Measurements from ENCODE around the gene AOPEP. TPM values are rescaled to one million over a fixed set of nuclear protein-coding genes. Genes with fewer than 3 reads are reported as not detected.

Gene AOPEP
- total and polyA plus RNA-seq, 2 donors, result 9.6 to 36.5 TPM

DNA sequence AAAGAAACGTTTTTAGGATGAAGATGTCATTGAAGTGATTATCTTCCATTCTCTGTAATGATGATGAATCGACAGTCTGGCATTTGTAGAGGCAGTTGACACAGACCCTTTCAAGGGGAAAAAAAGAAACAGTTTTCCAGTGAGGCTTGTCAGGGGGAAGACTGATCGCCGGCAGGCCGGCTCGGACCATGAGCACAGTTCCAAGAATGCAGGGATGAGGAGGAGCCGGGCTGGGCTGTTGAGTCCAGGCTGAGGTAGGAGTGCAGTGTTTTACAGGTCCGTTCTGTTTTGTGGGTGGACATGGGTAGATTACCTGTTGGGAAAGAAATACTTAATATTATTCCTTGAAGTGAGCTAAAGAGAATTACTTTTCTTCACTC is 194.6 kb downstream of the AOPEP start:
- Histone ChIP-seq H3K4me3 (ENCODE audit: low read length in 2 of 2) (no peak overlapping the region), H3K9me3 (ENCODE audit: control insufficient read depth in 2 of 2, insufficient read depth in 1 of 2, low read length in 1 of 2) (no peaks in the 10 kb centered on the region), H3K36me3 (ENCODE audit: control insufficient read depth in 2 of 2, insufficient read depth in 2 of 2, low read length in 1 of 2) (peaks cover 0 to 1% of the 10 kb centered on the region in 2 donors), H3K4me1 (ENCODE audit: control insufficient read depth in 2 of 2, insufficient read depth in 2 of 2, low read length in 2 of 2) (peaks cover 0 to 6% of the 10 kb centered on the region in 2 donors), H3K27me3 (ENCODE audit: control insufficient read depth in 2 of 2, insufficient read depth in 1 of 2, low read length in 1 of 2) (no peaks in the 10 kb centered on the region), H3K27ac (ENCODE audit: low read depth in 1 of 2, low read length in 1 of 2) (no peak overlapping the region)
- 90% methylated on average over 8 of the region's 8 CpGs for WGBS
- DNase-seq (ENCODE audit: low read depth in 6 of 9, low spot score in 9 of 9), result no peak

DNA sequence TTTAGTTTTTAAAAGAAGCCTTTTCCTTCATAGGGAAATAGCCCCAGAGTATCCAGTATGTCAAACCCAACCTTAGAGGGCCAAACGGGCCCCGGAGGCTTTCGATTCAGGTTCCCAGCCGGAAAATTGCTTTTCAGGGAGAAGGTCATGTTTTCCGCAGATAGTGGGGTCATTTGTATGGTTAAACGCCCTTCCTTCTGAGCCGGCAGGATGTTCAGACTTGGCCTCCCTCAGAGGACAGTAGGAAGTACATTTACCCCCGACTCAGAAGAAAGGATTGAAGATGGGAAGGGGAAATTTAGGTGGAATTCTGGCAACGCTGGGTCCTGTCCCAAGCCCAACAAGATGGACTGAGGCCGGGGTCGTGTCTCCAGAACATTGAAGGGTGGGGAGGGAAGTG is 195.2 kb downstream of the AOPEP start:
- peaks cover 0 to 3% of the 10 kb centered on the region in 2 donors for H3K36me3 ChIP-seq (ENCODE audit: control insufficient read depth in 2 of 2, insufficient read depth in 2 of 2, low read length in 1 of 2)

GRCh38 chr9:94922098-94922607 is 195.7 kb downstream of the AOPEP start:
- H3K9me3 ChIP-seq (ENCODE audit: control insufficient read depth in 2 of 2, insufficient read depth in 1 of 2, low read length in 1 of 2), result no peaks in the 10 kb centered on the region
- peaks cover 0 to 6% of the 10 kb centered on the region in 2 donors for H3K4me1 ChIP-seq (ENCODE audit: control insufficient read depth in 2 of 2, insufficient read depth in 2 of 2, low read length in 2 of 2)
- WGBS, result 86% methylated on average over 10 of the region's 10 CpGs
- DNase-seq (ENCODE audit: low read depth in 6 of 9, low spot score in 9 of 9), result no peak
- H3K27ac ChIP-seq (ENCODE audit: low read depth in 1 of 2, low read length in 1 of 2), result no peak overlapping the region
- H3K36me3 ChIP-seq (ENCODE audit: control insufficient read depth in 2 of 2, insufficient read depth in 2 of 2, low read length in 1 of 2), result peaks cover 0 to 3% of the 10 kb centered on the region in 2 donors
- H3K4me3 ChIP-seq (ENCODE audit: low read length in 2 of 2), result no peak overlapping the region
- no peaks in the 10 kb centered on the region for H3K27me3 ChIP-seq (ENCODE audit: control insufficient read depth in 2 of 2, insufficient read depth in 1 of 2, low read length in 1 of 2)

More for the DNA sequence above, 195.2 kb downstream of the AOPEP start:
- no peak for DNase-seq (ENCODE audit: low read depth in 6 of 9, low spot score in 9 of 9)
- no peaks in the 10 kb centered on the region for H3K27me3 ChIP-seq (ENCODE audit: control insufficient read depth in 2 of 2, insufficient read depth in 1 of 2, low read length in 1 of 2)
- H3K4me3 ChIP-seq (ENCODE audit: low read length in 2 of 2), result no peak overlapping the region
- no peak overlapping the region for H3K27ac ChIP-seq (ENCODE audit: low read depth in 1 of 2, low read length in 1 of 2)
- H3K9me3 ChIP-seq (ENCODE audit: control insufficient read depth in 2 of 2, insufficient read depth in 1 of 2, low read length in 1 of 2), result no peaks in the 10 kb centered on the region
- 98% methylated on average over 11 of the region's 11 CpGs for WGBS
- peaks cover 0 to 6% of the 10 kb centered on the region in 2 donors for H3K4me1 ChIP-seq (ENCODE audit: control insufficient read depth in 2 of 2, insufficient read depth in 2 of 2, low read length in 2 of 2)

- WGBS, result 94% methylated on average over 5 of the region's 5 CpGs
- H3K27me3 ChIP-seq (ENCODE audit: control insufficient read depth in 2 of 2, insufficient read depth in 1 of 2, low read length in 1 of 2), result no peaks in the 10 kb centered on the region
- H3K27ac ChIP-seq (ENCODE audit: low read depth in 1 of 2, low read length in 1 of 2), result no peak overlapping the region
- DNase-seq (ENCODE audit: low read depth in 6 of 9, low spot score in 9 of 9), result no peak
- H3K9me3 ChIP-seq (ENCODE audit: control insufficient read depth in 2 of 2, insufficient read depth in 1 of 2, low read length in 1 of 2), result no peaks in the 10 kb centered on the region
- H3K4me3 ChIP-seq (ENCODE audit: low read length in 2 of 2), result no peak overlapping the region
- H3K36me3 ChIP-seq (ENCODE audit: control insufficient read depth in 2 of 2, insufficient read depth in 2 of 2, low read length in 1 of 2), result peaks cover 0 to 3% of the 10 kb centered on the region in 2 donors
- peaks cover 0 to 6% of the 10 kb centered on the region in 2 donors for H3K4me1 ChIP-seq (ENCODE audit: control insufficient read depth in 2 of 2, insufficient read depth in 2 of 2, low read length in 2 of 2)
These were observed 196.2 kb downstream of the AOPEP start for GRCh38 chr9:94922691-94923107.

- 96% methylated on average over 11 of the region's 11 CpGs for WGBS
- DNase-seq (ENCODE audit: low read depth in 6 of 9, low spot score in 9 of 9), result no peak
- Histone ChIP-seq H3K9me3 (ENCODE audit: control insufficient read depth in 2 of 2, insufficient read depth in 1 of 2, low read length in 1 of 2) (no peaks in the 10 kb centered on the region), H3K4me1 (ENCODE audit: control insufficient read depth in 2 of 2, insufficient read depth in 2 of 2, low read length in 2 of 2) (peaks cover 0 to 6% of the 10 kb centered on the region in 2 donors), H3K36me3 (ENCODE audit: control insufficient read depth in 2 of 2, insufficient read depth in 2 of 2, low read length in 1 of 2) (peaks cover 0 to 3% of the 10 kb centered on the region in 2 donors), H3K27me3 (ENCODE audit: control insufficient read depth in 2 of 2, insufficient read depth in 1 of 2, low read length in 1 of 2) (no peaks in the 10 kb centered on the region), H3K4me3 (ENCODE audit: low read length in 2 of 2) (no peak overlapping the region), H3K27ac (ENCODE audit: low read depth in 1 of 2, low read length in 1 of 2) (no peak overlapping the region)
These were observed 197.0 kb downstream of the AOPEP start for GRCh38 chr9:94923326-94924089.

- Histone ChIP-seq H3K27ac (ENCODE audit: low read depth in 1 of 2, low read length in 1 of 2) (no peak overlapping the region), H3K9me3 (ENCODE audit: control insufficient read depth in 2 of 2, insufficient read depth in 1 of 2, low read length in 1 of 2) (no peaks in the 10 kb centered on the region), H3K4me3 (ENCODE audit: low read length in 2 of 2) (no peak overlapping the region), H3K36me3 (ENCODE audit: control insufficient read depth in 2 of 2, insufficient read depth in 2 of 2, low read length in 1 of 2) (peaks cover 0 to 3% of the 10 kb centered on the region in 2 donors), H3K4me1 (ENCODE audit: control insufficient read depth in 2 of 2, insufficient read depth in 2 of 2, low read length in 2 of 2) (peaks cover 0 to 6% of the 10 kb centered on the region in 2 donors), H3K27me3 (ENCODE audit: control insufficient read depth in 2 of 2, insufficient read depth in 1 of 2, low read length in 1 of 2) (no peaks in the 10 kb centered on the region)
- DNase-seq (ENCODE audit: low read depth in 6 of 9, low spot score in 9 of 9), result no peak
- WGBS, result 96% methylated on average over 10 of the region's 10 CpGs
These were observed 199.4 kb downstream of the AOPEP start for GRCh38 chr9:94925751-94926430.

DNA sequence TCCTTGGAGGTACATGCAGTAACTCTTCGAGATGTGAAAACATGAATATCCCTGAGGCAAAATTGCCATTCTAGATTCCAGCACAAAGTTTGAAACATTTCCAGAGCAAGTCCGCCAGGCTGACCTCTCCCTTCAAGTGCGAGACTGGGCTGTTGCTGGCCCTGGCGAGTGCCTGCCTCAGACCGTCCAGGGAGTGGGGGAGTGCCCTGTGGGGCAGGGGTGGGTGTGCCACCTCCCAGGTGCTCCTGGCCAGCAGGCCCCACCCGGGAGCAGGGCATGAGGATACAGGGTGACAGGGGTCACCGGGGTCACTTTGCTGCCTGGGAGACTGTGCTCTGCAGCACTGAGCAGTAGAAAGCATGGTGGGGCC is 199.9 kb downstream of the AOPEP start:
- H3K27me3 ChIP-seq (ENCODE audit: control insufficient read depth in 2 of 2, insufficient read depth in 1 of 2, low read length in 1 of 2), result no peaks in the 10 kb centered on the region
- 97% methylated on average over 7 of the region's 7 CpGs for WGBS
- H3K4me1 ChIP-seq (ENCODE audit: control insufficient read depth in 2 of 2, insufficient read depth in 2 of 2, low read length in 2 of 2), result peaks cover 0 to 6% of the 10 kb centered on the region in 2 donors
- no peaks in the 10 kb centered on the region for H3K9me3 ChIP-seq (ENCODE audit: control insufficient read depth in 2 of 2, insufficient read depth in 1 of 2, low read length in 1 of 2)
- H3K4me3 ChIP-seq (ENCODE audit: low read length in 2 of 2), result no peak overlapping the region
- H3K27ac ChIP-seq (ENCODE audit: low read depth in 1 of 2, low read length in 1 of 2), result no peak overlapping the region
- no peak for DNase-seq (ENCODE audit: low read depth in 6 of 9, low spot score in 9 of 9)
- H3K36me3 ChIP-seq (ENCODE audit: control insufficient read depth in 2 of 2, insufficient read depth in 2 of 2, low read length in 1 of 2), result peaks cover 0 to 3% of the 10 kb centered on the region in 2 donors

DNA sequence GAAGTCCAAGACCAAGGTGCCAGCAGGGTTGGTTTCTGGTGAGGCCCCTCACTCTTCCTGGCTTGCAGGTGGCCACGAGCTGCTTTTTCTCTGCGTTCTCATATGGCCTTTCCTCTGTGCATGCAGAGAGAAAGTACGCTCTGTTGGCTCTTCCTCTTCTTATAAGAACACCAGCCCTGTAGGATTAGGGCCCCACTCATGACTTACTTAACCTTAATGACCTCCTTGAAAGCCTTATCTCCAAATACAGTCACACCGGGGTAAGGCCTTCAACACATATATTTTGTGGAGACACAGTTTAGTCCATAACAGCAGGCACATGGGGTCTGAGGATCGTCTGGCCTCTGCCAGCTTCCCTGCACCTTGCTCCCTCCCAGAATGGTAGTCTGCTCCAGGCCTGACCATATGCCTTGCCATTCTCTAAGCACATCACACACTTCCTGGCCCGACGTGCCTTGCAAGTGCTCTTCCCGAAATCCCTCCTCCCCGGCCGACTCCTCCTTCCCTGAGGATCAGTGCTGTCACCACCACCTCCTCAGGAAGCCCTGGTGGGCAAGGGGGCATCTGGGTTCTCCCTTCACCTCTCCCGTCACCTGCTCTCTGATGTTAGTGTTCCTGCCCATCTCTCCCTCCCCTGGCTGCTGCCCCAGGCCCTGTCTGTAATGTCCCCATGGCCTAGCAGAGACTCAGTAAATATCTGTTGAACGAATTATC is 200.7 kb downstream of the AOPEP start:
- WGBS, result 98% methylated on average over 12 of the region's 12 CpGs
- Histone ChIP-seq H3K4me1 (ENCODE audit: control insufficient read depth in 2 of 2, insufficient read depth in 2 of 2, low read length in 2 of 2) (peaks cover 0 to 6% of the 10 kb centered on the region in 2 donors), H3K36me3 (ENCODE audit: control insufficient read depth in 2 of 2, insufficient read depth in 2 of 2, low read length in 1 of 2) (peaks cover 0 to 3% of the 10 kb centered on the region in 2 donors), H3K9me3 (ENCODE audit: control insufficient read depth in 2 of 2, insufficient read depth in 1 of 2, low read length in 1 of 2) (no peaks in the 10 kb centered on the region), H3K27me3 (ENCODE audit: control insufficient read depth in 2 of 2, insufficient read depth in 1 of 2, low read length in 1 of 2) (no peaks in the 10 kb centered on the region), H3K4me3 (ENCODE audit: low read length in 2 of 2) (no peak overlapping the region), H3K27ac (ENCODE audit: low read depth in 1 of 2, low read length in 1 of 2) (no peak overlapping the region)
- DNase-seq (ENCODE audit: low read depth in 6 of 9, low spot score in 9 of 9), result no peak
